ENCODE measurements around the gene CLTC. TPM values are rescaled to one million over a fixed set of nuclear protein-coding genes. Genes with fewer than 3 reads are reported as not detected.

CLTC gene
- total and polyA plus RNA-seq, 2 of the 8 experiments (the other 6 are each of a cell fraction or from before 2014, with no cell fraction given): 175 to 283 TPM

DNA sequence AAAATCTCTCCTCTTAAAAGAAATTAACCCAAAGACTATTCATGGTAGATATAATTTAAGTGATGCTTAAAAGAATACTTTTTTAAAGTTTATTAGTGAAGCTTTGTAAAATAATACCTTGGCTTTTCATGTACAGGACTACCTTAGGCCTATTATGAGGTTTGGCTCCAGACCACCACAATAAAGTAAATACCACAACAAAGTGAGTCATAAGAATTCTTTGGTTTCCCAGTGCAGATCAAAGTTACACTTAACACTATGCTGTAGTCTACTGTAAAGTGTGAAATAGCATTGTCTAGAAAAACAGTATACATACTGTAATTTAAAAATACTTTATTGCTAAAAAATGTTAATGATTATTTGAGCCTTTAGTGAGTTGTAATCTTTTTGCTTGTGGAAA, 31.7 kb downstream of the CLTC start:
- H4K20me1 ChIP-seq (replicated peaks in 1 of 2; ENCODE audit: control insufficient read depth in 1 of 2, insufficient read depth in 2 of 2, low read length in 2 of 2): peaks cover 0 to 2% of the 10 kb centered on the region in 2 experiments

More for the DNA sequence above, 31.7 kb downstream of the CLTC start:
- Histone ChIP-seq H3K4me3 (ENCODE audit: extremely low read depth in 1 of 4, insufficient read depth in 2 of 4, low read depth in 3 of 4, low read length in 4 of 4) (no peak overlapping the region), H2BK15ac (ENCODE audit: low read length) (no peak overlapping the region), H3K56ac (replicated peaks; ENCODE audit: insufficient read length, low read depth, low read length) (no peak overlapping the region), H2AFZ (ENCODE audit: low read length) (no peak overlapping the region), H2BK5ac (ENCODE audit: low read depth, low read length) (no peak overlapping the region), H2BK20ac (ENCODE audit: low read length) (no peak overlapping the region), H4K8ac (ENCODE audit: extremely low read depth, insufficient read depth, low read length) (no peak overlapping the region), H3K4me2 (ENCODE audit: insufficient read depth in 1 of 2, low read depth in 2 of 2, low read length in 2 of 2) (no peak overlapping the region), H3K27ac (ENCODE audit: low read depth, low read length) (no peak overlapping the region), H3K36me3 (ENCODE audit: control insufficient read depth in 2 of 4, insufficient read depth in 4 of 4, low read length in 3 of 4) (peaks cover 14 to 72% (median 57%) of the 10 kb centered on the region in 4 experiments), H4K5ac (ENCODE audit: insufficient read length, low read depth, low read length) (no peak overlapping the region), H3K9me3 (ENCODE audit: insufficient read depth in 2 of 2, low read depth in 1 of 2, low read length in 1 of 2) (no peaks in the 10 kb centered on the region), H3K18ac (ENCODE audit: extremely low read depth, low read length) (no peak overlapping the region), H3K23ac (ENCODE audit: insufficient read length) (no peak overlapping the region), H3K23me2 (ENCODE audit: low read depth, low read length) (no peaks in the 10 kb centered on the region), H3K9ac (replicated peaks in 1 of 4; ENCODE audit: extremely low read depth in 1 of 4, low read depth in 3 of 4, low read length in 3 of 4) (no peak overlapping the region), H2BK12ac (ENCODE audit: low read depth, low read length) (no peak overlapping the region), H3K4me1 (replicated peaks in 1 of 4; ENCODE audit: control insufficient read depth in 3 of 4, insufficient read depth in 4 of 4, low read length in 3 of 4) (no peaks in the 10 kb centered on the region), H3K79me2 (ENCODE audit: control insufficient read depth in 1 of 2, insufficient read depth in 2 of 2, low read length in 2 of 2) (peaks cover 0 to 9% of the 10 kb centered on the region in 2 experiments; a peak in 1 of 4 replicates), H3K4ac (replicated peaks; ENCODE audit: insufficient read length, low read depth, low read length) (no peak overlapping the region), H3K79me1 (ENCODE audit: low read depth, low read length) (no peaks in the 10 kb centered on the region), H2AK5ac (ENCODE audit: low read depth, low read length) (no peak overlapping the region), H3K14ac (ENCODE audit: insufficient read length) (no peak overlapping the region), H2BK120ac (replicated peaks; ENCODE audit: low read depth, low read length) (no peak overlapping the region), H4K91ac (replicated peaks; ENCODE audit: insufficient read length, low read length) (no peak overlapping the region), H3K27me3 (replicated peaks in 1 of 4; ENCODE audit: control insufficient read depth in 3 of 4, extremely low read depth in 1 of 4, insufficient read depth in 3 of 4, low read length in 3 of 4) (no peaks in the 10 kb centered on the region)
- DNase-seq (ENCODE audit: low read depth in 1 of 2, low spot score in 2 of 2) (no peak), FAIRE-seq (no peak)
- ChIA-PET POLR2A (ENCODE audit: partially characterized antibody) (interaction anchor here (1.4 kb wide), 1 partner anchor 23 kb away, joined by 3 read pairs; no protein-coding TSS in a partner anchor), CTCF (ENCODE audit: partially characterized antibody) (no interaction called here)
- TF ChIP-seq GTF2F1 (IDR thresholded peaks at IDR 0.05; ENCODE audit: borderline replicate concordance, low read depth, low read length) (no peak), CBX8 (IDR thresholded peaks at IDR 0.05; ENCODE audit: borderline replicate concordance, low read depth, low read length) (no peak), HDAC2 (IDR thresholded peaks at IDR 0.05; ENCODE audit: borderline replicate concordance in 1 of 2, low read depth in 2 of 2, low read length in 2 of 2) (no peak), MAFK (IDR thresholded peaks at IDR 0.05; ENCODE audit: low read depth, low read length) (no peak), HDAC6 (IDR thresholded peaks at IDR 0.05; ENCODE audit: low read depth, low read length) (no peak), BCL11A (IDR thresholded peaks at IDR 0.05; ENCODE audit: low read depth in 2 of 2, low read length in 2 of 2) (no peak)

All from H1 (cell line).